GM12801 (cell line): ENCODE data around the gene IGFL4.

ENCODE experiments used
- TF ChIP-seq, protein P1 (sequence below): IDR thresholded peaks from one replicate; pipeline ENCODE4 v1.5.1; 2011; ENCODE audit warnings: control low read depth; ENCODE audit not compliant: insufficient read length; ENCODE audit errors: extremely low read depth

The IGFL4 gene

DNA sequence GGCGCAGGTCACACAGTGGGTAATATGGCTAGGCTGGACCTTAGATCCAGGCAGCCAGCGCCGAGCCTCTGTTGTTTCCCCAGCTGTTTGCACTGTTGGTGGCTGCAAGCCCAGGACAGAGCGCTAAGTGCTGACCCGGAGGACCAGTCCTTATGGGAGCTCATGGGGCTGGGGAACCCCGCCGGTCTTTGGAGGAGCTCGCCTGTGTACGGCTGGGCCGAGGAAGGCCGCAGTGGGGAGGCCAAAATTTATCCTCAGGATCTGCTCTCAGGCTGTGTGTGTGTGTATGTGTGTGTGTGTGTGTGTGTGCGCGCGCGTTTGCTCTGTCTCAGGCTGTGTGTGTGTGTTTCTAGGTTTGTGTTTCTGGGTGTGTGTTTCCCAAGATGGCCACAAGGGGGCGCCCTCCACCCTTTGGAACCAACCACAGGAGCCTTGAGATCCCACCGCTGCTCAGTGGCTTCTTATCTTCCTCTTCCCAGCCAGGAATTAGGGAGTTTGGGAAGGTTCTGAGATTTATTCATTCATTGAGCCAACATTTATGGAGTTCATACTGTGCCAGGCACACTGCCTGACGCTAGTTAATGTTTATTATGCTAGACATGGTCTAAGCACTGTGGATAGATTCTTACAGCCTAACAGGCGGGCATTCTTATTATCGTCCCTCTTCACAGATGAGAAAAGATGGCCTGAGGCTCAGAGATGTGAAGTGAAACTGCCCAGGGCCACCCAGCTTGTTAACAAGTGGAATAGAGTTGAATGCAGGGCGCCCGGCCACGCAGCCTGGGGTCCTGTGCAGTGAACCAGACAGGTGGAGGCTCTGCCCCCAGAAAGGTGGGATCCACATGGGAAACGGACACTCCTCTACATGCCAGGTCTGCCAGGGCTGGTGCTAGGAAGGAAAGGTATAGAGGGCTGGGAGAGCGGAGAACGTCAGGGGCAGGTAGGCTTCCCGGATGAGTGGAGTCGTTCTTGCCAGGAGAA, 31.0 kb downstream of the IGFL4 start:
- TF ChIP-seq, protein P1, sequence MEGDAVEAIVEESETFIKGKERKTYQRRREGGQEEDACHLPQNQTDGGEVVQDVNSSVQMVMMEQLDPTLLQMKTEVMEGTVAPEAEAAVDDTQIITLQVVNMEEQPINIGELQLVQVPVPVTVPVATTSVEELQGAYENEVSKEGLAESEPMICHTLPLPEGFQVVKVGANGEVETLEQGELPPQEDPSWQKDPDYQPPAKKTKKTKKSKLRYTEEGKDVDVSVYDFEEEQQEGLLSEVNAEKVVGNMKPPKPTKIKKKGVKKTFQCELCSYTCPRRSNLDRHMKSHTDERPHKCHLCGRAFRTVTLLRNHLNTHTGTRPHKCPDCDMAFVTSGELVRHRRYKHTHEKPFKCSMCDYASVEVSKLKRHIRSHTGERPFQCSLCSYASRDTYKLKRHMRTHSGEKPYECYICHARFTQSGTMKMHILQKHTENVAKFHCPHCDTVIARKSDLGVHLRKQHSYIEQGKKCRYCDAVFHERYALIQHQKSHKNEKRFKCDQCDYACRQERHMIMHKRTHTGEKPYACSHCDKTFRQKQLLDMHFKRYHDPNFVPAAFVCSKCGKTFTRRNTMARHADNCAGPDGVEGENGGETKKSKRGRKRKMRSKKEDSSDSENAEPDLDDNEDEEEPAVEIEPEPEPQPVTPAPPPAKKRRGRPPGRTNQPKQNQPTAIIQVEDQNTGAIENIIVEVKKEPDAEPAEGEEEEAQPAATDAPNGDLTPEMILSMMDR = no peak

DNA sequence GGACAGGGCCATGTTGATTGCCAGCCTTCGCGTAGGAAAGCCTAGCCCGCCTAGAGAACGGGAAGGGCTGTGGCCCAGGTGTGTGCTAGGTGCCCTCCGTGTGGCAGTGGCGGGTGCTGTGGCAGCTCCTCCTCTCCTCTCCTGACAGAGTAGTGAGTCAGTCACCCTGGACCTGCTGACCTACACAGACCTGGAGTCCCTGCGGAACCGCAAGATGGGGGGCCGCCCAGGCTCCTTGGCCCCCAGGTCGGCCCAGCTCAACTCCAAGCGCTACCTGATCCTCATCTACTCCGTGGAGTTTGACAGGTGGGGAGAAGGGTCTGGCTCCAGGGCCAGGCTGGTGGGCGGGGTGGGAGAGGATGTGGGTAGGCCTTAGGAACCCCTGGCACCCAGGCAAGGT, 34.4 kb downstream of the IGFL4 start:
- TF ChIP-seq, protein P1 = no peak

DNA sequence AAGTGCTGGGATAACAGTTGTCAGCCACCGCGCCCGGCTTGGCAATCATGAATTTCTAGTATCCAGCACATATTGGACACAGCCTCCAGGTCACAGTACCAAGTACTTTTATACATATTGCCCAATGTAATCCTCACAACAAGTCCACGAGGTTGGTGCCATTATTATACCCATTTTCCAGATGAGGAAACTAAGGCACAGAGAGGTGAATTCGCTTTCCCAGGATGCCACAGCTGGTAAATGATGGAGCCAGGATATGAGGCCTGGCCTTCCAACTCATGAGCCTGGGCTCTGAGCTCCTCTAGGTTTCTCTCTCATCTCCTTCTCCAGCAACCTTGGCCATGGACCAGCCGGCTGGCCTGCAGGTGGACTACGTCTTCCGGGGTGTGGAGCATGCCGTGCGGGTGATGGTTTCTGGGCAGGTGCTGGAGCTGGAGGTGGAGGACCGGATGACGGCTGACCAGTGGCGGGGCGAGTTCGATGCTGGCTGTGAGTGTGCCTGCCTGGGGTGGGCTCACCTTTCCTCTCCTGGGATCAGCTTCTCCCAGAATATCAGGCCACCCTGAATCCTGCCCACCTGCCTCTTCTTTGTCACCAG, 38.0 kb downstream of the IGFL4 start:
- TF ChIP-seq, protein P1 = no peak

DNA sequence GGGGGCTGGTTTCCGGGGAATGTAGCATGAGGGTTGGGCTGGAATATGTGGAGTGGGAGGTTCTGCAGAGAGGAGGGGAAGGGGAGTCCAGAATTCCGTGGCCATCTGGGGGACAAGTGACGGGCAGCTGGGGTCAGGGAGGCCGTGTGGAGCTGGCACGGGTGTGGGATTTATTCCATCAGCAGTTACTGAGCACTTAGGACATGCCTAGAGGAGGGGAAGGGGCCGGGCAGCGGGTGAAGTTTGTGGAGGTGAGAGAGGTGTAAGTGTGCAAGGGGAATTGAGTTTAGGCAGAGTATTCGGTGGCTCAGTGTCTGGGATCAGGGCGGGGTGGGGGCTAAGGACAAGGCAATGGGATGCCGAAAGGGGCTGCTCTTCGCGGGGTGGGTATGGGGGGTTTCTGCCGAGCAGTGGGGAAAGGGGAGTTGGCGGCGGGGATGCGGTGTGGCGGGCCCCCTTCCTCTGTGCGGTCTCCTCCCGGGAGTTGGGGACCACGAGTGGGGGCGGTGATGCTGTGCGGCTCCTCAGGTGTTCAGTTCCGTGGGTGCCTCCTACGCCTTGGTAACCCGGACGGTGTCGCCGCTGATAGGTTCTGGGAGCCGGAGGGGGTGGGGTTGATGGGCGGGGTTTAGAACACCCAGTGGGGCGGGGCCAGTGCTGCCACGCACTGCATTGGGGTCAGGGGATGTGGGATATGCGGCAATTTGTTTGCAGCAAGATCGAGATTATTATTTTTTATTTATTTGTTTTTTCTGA, 40.1 kb downstream of the IGFL4 start:
- TF ChIP-seq, protein P1 = no peak

DNA sequence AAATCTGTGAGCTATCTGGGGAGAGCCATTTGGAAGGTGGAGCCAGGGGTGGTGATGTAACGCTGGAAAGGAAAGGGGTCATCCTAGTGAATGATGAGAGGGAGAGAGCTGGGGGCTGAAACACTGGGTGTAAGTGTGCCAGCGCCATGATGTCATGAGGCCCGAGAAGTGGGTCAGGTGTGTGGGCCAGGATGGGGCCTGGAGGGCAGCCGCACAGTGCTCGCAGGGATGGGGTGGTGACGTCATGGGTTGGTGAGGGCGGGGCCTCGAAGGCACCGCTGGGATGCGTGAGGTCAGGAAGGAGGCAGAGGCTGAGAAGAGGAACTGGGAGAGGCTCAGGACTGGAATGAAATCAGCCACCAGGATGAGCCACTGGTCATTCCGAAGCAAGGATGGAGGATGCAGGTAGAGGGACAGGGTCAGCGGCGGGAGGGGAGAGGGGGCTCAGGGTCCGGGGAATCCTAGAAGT, 41.1 kb downstream of the IGFL4 start:
- TF ChIP-seq, protein P1 = no peak

DNA sequence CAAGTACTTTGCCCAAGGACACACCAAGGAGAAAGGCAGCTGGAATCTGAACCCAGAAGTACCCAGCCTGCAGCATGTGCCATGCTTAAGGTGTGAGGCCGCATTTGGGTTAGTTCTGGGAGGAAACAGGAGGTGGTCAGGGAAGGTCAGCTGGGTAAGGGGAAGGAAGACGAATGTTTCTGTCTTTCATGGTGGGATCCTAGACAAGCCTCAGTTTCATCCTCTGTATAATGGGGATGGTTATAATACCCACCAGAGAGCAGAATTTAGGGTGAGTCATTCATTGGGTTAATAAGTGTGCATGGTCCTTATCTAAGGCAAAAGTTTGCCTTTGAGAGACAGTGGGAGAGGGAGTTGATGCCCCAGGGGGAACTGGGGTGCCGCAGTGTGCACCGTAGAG, 42.0 kb downstream of the IGFL4 start:
- TF ChIP-seq, protein P1 = no peak

DNA sequence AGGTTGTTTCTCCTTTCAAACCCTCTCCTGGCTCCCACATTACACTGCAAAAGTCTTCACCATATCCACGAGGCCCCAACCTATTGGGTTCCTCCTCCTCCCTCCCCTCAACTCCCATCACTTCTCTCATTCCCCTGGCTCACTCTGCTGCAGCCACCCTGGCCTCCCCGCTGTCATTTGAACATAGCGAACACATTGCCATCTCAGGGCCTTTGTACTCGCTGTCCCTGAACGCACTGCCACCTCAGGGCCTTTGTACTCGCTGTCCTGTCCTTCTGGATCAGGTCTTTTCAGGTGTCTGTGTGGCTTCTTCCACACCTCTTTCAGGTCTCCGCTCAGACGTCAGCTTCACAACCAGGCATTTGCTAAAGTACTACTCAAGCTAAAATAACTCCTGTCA, 43.9 kb downstream of the IGFL4 start:
- TF ChIP-seq, protein P1 = no peak
